Muscle of arm (tissue), 12 donors: ENCODE measurements around the gene HBS1L. TPM values are rescaled to one million over a fixed set of nuclear protein-coding genes. Genes with fewer than 3 reads are reported as not detected.

Experiments
- DNase-seq: peaks from one replicate; pipeline ENCODE4 v3.0.0-alpha.2; 2013
- polyA plus RNA-seq, 12 donors: library from polyadenylated mRNA; unstranded; fragments of 120-200 nt; gene quantifications; one replicate each; pipeline ENCODE4 v1.2.1, GENCODE V29; 2013; ENCODE audit not compliant: insufficient read length in 12 of 12

The HBS1L gene
- polyA plus RNA-seq, 12 donors, result 36.3 to 56.5 (median 52.0) TPM; not detected in 1

DNA sequence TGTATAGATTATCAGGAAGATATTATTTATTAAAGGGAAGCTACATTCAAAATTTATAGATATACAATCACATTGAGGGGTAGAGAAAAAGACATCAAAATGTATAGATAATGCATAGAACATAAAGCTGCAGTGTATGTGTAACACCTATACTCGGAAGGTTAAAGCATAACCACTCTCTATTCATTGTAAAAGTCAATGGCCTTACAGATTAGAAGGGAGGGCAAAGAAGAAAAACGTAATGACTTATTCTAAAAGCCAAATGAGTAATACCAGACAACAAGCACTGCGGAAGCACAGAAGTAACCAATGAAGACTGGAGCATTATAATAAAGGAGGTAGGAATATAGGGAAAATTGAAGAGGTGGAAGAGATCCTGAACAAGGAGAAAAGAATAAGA lies 11.3 kb downstream of the HBS1L start:
- DNase-seq, result no peak

GRCh38 chr6:135038335-135038734 lies 16.3 kb downstream of the HBS1L start:
- DNase-seq, result no peak

DNA sequence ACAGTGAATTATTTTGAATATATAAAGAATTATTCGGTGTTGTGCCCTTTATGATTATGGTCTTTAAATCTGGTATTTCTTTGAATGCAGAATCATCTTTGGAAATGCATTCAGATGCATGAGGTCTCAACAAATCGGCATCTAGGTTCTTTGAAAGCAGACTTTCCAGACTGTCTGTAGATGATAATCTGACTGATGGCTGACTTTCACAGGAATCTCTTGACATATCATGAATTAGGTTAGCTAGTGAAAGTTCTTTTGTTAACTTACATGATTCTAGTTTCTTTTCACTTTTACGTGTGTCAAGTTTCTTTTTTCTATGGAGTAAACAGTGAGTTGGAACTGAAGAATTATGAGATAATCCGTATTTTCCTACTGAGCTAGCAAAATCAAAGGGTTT lies 17.1 kb downstream of the HBS1L start:
- no peak for DNase-seq

- DNase-seq, result no peak
Measured at GRCh38 chr6:135036731-135037420, 17.7 kb downstream of the HBS1L start.

DNA sequence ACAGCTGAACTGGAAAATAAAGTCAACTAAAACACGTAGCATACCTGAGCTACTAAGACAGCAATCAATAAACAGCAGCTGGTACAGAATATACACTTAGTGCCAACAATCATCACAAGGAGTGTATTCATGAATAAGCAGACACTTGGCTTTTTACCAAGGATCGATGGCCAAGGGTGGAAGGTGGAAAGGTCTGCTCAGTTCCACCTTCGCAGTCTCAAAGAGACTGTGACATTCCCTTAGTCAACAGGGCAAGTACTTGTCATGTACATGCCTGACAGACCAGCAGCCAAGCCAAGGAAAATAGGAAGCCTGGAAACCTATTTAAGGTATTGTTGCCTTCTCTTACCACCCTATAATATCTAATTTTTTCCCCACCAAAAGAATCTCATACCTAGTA lies 21.4 kb downstream of the HBS1L start:
- DNase-seq, result no peak

DNA sequence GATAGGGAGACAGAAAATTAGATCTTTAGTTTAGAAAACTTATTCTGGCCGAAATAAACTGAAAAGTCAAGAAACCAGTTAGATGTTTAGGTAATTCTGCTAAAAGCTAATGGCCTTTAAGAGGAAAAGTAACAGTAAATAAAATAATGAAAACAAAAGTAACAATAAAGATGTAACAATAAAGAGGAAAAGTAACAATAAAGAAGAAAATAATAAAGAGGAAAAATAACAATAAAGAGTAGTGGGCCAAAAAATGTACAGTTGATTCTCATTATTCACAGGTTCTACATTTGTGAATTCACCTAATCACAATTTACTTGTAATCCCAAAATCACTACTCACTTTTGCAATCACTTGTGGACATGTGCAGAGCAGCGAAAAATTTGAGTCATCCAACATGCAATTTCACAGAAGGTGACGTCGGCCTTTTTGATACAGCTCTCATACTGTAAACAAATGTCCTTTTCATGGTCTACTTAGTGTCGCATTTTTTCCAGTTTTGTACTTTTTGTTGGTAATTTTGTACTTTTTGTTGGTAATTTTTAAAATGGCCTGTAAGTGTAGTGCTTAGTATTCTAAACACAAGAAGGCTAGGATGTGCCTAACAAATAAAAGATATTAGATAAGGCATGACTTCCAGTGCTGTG lies 24.0 kb downstream of the HBS1L start:
- DNase-seq, result no peak

DNA sequence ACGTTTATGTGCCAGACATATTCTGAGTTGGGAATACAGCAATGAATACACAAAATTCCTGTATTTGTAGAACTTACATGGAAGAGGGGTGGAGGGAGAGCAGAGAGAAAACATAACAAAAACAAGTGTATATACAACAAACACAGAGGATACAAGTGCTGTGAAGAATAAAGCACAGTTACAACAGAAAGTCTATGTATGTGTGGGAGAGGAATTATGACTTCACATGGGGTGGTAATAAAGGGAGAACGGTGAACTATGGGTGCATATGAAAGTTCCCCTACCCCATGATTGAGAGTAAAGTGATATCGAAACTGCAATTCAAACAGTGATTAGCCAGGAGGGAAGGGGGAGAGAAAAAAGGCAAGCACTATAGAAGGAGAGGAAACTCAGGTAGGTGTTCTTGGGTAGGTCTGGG lies 24.6 kb downstream of the HBS1L start:
- DNase-seq, result no peak

- DNase-seq, result no peak
Measured at GRCh38 chr6:135025775-135026174, 28.8 kb downstream of the HBS1L start.

- no peak for DNase-seq
Measured at GRCh38 chr6:135025175-135025574, 29.4 kb downstream of the HBS1L start.

DNA sequence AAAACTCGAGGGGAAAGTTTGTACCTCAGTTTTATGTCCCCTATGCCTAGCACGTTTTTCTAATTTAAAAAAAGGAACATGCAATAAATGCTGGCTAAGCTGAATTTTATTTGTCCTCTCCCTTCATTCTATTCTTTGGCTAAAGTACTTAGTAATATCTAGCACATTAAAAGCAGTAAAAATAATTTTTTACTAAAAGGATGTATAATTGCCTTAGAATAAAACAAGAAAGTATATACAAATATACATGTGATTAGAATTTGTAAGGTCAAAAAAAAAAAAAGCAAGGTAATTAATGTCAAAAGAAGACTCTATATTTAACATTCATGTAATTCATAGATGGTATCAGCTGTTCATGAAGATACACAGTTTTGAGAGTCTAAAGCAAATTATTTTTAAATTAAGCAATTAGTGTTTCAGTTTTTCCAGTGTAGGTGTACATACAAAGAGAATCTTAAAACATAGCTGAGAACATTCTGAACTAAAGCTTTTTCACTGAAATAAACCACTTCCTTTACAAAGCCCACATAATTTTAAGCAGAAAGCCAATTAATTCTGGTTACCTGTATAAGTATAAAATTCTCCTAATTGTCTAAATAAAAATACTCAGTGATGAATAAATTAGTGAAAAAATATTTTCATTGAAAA lies 32.4 kb downstream of the HBS1L start:
- DNase-seq, result no peak

- no peak for DNase-seq
Measured at GRCh38 chr6:135021310-135022049, 33.1 kb downstream of the HBS1L start.

GRCh38 chr6:135018941-135019340 lies 35.7 kb downstream of the HBS1L start:
- no peak for DNase-seq

- no peak for DNase-seq
Measured at GRCh38 chr6:135018052-135018451, 36.6 kb downstream of the HBS1L start.

DNA sequence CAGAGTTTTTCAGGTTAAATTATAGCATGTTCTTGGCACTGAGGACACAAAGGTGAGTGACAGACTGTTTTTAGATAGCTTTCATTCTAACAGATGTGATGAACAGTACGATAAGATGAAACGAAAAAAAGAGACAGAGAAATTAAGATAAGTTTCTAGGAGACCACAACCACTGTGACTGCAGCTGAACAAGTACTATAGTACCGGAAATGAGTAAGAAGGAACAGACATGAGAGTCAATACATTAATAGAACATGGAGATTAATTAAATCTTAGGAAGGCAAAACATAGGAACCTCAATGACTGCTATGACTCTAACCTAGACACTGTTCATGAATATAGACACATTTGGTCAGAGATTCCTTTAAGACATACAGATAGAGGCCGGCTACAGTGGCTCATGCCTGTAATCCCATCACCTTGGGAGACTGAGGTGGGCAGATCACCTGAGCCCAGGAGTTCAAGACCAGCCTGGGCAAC lies 40.2 kb downstream of the HBS1L start:
- DNase-seq, result no peak

DNA sequence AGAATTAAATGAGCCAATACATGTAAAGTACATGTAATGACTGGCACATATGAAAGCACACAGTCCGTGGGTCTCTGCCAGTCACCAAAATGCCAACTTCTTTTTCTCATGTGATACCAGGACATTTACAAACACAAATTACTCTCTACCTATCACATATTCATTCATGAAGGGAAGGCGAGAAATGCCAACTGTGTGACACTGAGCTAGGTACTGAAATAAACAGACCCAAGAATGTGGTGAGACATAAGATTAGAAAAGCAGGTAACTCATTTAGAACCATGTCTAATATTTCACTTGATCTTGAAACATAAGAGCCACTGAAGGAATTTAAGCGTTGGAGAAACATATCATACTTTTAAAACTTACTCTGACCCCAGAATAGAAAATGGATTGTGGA lies 41.4 kb downstream of the HBS1L start:
- DNase-seq, result no peak

DNA sequence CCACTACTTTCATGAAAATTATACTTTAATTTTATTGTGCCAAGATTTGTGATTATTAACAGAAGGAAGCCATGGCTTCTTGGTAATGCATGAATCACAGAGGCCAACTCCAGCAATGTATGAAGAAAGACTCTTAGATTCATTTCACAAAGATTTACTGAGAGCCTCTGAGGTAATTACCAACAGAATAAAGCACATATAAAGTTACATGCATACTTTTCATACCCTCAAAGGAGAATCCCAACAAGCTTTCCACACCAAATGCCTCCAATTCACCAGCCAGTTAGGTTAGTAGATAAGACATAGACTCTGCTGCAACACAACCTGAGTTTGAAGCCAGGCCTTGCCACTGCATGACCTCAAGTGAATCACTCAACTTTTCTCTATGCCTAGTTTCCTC lies 41.9 kb downstream of the HBS1L start:
- no peak for DNase-seq

DNA sequence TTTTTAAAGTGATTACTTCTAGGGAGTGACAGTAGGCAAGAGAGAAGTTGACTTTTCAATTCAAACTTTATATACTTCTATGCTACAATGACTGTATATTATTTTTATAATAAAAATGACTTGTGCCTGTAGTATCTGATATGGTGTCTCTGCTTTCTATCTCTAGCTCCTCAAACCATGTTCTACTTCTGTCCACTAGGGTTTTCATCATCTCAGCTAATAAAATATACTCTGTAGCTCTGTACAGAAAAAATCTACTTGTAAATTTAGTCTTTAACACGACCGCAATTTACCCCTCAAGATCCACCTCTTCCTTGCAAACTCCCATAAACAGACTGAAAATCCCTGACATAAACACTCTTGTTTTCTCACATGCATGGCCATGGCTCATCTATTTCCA lies 42.3 kb downstream of the HBS1L start:
- no peak for DNase-seq

DNA sequence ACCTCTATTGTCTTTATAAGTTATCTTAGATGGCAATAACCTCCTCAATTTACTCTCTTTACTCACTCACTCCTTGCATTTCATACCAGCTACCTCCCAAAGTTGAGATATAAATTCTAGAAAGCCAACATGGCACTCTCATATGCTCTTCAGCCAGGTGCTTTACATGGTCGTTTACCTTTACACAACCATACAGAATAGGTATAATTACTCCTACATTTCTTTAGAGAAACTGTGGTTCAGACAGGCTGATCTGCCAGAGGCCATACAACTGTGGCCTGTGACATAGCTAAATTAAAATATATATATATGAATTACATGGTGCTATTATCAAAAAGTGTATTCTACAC lies 45.7 kb downstream of the HBS1L start:
- DNase-seq, result no peak

- DNase-seq, result no peak
Measured at GRCh38 chr6:135008072-135008940, 46.3 kb downstream of the HBS1L start.

GRCh38 chr6:135006386-135006914 lies 48.2 kb downstream of the HBS1L start:
- no peak for DNase-seq

GRCh38 chr6:135004399-135004798 lies 50.2 kb downstream of the HBS1L start:
- no peak for DNase-seq
